Measurements from ENCODE around the gene CFAP91. TPM values are rescaled to one million over a fixed set of nuclear protein-coding genes. Genes with fewer than 3 reads are reported as not detected.

CFAP91 gene
- total RNA-seq, 1 donor from 2014 or later, result 19.0 TPM

- TF ChIP-seq CTCF (conservative IDR thresholded peaks at IDR 0.05), result no peak
- DNase-seq (ENCODE audit: extremely low spot score, unreplicated experiment), result no peak
- H3K27ac Mint-ChIP-seq, result no peak overlapping the region
- H3K4me1 Mint-ChIP-seq (ENCODE audit: unreplicated experiment), result peaks cover 7% of the 10 kb centered on the region
- H3K9me3 Mint-ChIP-seq, result no peaks in the 10 kb centered on the region
- no peak overlapping the region for H3K4me3 Mint-ChIP-seq
- peaks cover 6% of the 10 kb centered on the region for H3K27me3 Mint-ChIP-seq
- no peaks in the 10 kb centered on the region for H3K36me3 Mint-ChIP-seq
Measured at GRCh38 chr3:119700920-119701734, 1.7 kb upstream of the CFAP91 start.

- H3K27ac Mint-ChIP-seq, result no peak overlapping the region
- H3K4me3 Mint-ChIP-seq, result peak overlapping the region; percentile 83
- H3K36me3 Mint-ChIP-seq, result no peaks in the 10 kb centered on the region
- H3K27me3 Mint-ChIP-seq, result peaks cover 6% of the 10 kb centered on the region
- no peak for TF ChIP-seq CTCF (conservative IDR thresholded peaks at IDR 0.05)
- DNase-seq (ENCODE audit: extremely low spot score, unreplicated experiment), result no peak
- H3K4me1 Mint-ChIP-seq (ENCODE audit: unreplicated experiment), result peaks cover 7% of the 10 kb centered on the region
- H3K9me3 Mint-ChIP-seq, result no peaks in the 10 kb centered on the region
Measured at GRCh38 chr3:119703820-119704531, 1.2 kb downstream of the CFAP91 start.

- Mint-ChIP-seq H3K27me3 (no peaks in the 10 kb centered on the region), H3K4me1 (ENCODE audit: unreplicated experiment) (no peaks in the 10 kb centered on the region), H3K36me3 (no peaks in the 10 kb centered on the region), H3K9me3 (no peaks in the 10 kb centered on the region), H3K4me3 (no peak overlapping the region), H3K27ac (no peak overlapping the region)
- TF ChIP-seq CTCF (conservative IDR thresholded peaks at IDR 0.05), result no peak
- no peak for DNase-seq (ENCODE audit: extremely low spot score, unreplicated experiment)
Measured at GRCh38 chr3:119715105-119715504, 12.3 kb downstream of the CFAP91 start.

GRCh38 chr3:119716998-119717397, 14.2 kb downstream of the CFAP91 start:
- no peak for TF ChIP-seq CTCF (conservative IDR thresholded peaks at IDR 0.05)
- H3K36me3 Mint-ChIP-seq, result no peaks in the 10 kb centered on the region
- DNase-seq (ENCODE audit: extremely low spot score, unreplicated experiment), result no peak
- H3K9me3 Mint-ChIP-seq, result no peaks in the 10 kb centered on the region
- no peak overlapping the region for H3K4me3 Mint-ChIP-seq
- H3K4me1 Mint-ChIP-seq (ENCODE audit: unreplicated experiment), result no peaks in the 10 kb centered on the region
- peak overlapping the region; percentile 68 for H3K27ac Mint-ChIP-seq
- no peaks in the 10 kb centered on the region for H3K27me3 Mint-ChIP-seq

- Mint-ChIP-seq H3K4me1 (ENCODE audit: unreplicated experiment) (no peaks in the 10 kb centered on the region), H3K27ac (no peak overlapping the region), H3K27me3 (no peaks in the 10 kb centered on the region), H3K4me3 (no peak overlapping the region), H3K36me3 (no peaks in the 10 kb centered on the region), H3K9me3 (no peaks in the 10 kb centered on the region)
- TF ChIP-seq CTCF (conservative IDR thresholded peaks at IDR 0.05), result no peak
- no peak for DNase-seq (ENCODE audit: extremely low spot score, unreplicated experiment)
Measured at GRCh38 chr3:119717520-119717919, 14.7 kb downstream of the CFAP91 start.

Measured in type B pancreatic cell (in vitro differentiated cells).